ENCODE data around the gene CDH23. TPM values are rescaled to one million over a fixed set of nuclear protein-coding genes. Genes with fewer than 3 reads are reported as not detected.

The CDH23 gene
- total and polyA plus RNA-seq, 9 of the 15 experiments (the other 6 are each of a cell fraction or from before 2014, with no cell fraction given) = 0.18 to 1.2 (median 0.47) TPM

GRCh38 chr10:71763352-71764127, 366.8 kb downstream of the CDH23 start (continued):
- TF ChIP-seq ZFP91 (CRISPR knock-in tag; IDR thresholded peaks at IDR 0.05) (no peak), SMC3 (conservative IDR thresholded peaks at IDR 0.05; ENCODE audit: insufficient read depth, low read depth, low read length) (no peak), ZNF23 (CRISPR knock-in tag; IDR thresholded peaks at IDR 0.05) (no peak), ZNF282 (CRISPR knock-in tag; IDR thresholded peaks at IDR 0.05) (no peak), ARHGAP35 (IDR thresholded peaks at IDR 0.05; ENCODE audit: partially characterized antibody) (no peak), NCOR1 (IDR thresholded peaks at IDR 0.05) (peak; percentile 45; the same call in 1 of the 2 replicates), TEAD4 (IDR thresholded peaks at IDR 0.05; ENCODE audit: low read length) (peak; percentile 73; the same call in 1 of the 2 replicates), TEAD4 (CRISPR knock-in tag; IDR thresholded peaks at IDR 0.05; ENCODE audit: borderline replicate concordance) (no peak), DACH1 (IDR thresholded peaks at IDR 0.05; ENCODE audit: partially characterized antibody) (no peak), KDM1A (IDR thresholded peaks at IDR 0.05) (peak; percentile 83 to 86), KHSRP (IDR thresholded peaks at IDR 0.05) (no peak), XRCC3 (IDR thresholded peaks at IDR 0.05) (no peak), SRSF7 (optimal IDR thresholded peaks at IDR 0.05; ENCODE audit: low read depth, low read length) (no peak), TBL1XR1 (IDR thresholded peaks at IDR 0.05; ENCODE audit: low read length in 2 of 2) (no peak)
- TF ChIP-seq, protein P1, sequence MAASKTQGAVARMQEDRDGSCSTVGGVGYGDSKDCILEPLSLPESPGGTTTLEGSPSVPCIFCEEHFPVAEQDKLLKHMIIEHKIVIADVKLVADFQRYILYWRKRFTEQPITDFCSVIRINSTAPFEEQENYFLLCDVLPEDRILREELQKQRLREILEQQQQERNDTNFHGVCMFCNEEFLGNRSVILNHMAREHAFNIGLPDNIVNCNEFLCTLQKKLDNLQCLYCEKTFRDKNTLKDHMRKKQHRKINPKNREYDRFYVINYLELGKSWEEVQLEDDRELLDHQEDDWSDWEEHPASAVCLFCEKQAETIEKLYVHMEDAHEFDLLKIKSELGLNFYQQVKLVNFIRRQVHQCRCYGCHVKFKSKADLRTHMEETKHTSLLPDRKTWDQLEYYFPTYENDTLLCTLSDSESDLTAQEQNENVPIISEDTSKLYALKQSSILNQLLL (CRISPR knock-in tag; IDR thresholded peaks at IDR 0.05; ENCODE audit: borderline replicate concordance) = no peak
